Uterus (tissue), 4 donors: Measurements from ENCODE around the gene ABHD6. TPM values are rescaled to one million over a fixed set of nuclear protein-coding genes. Genes with fewer than 3 reads are reported as not detected.

Experiments
- DNase-seq, 2 donors: peaks; one replicate each; pipeline ENCODE4 v3.0.0-alpha.2; 2019 to 2020
- H3K27ac ChIP-seq, 2 donors: fragments of 200-600 bp; sonication (generic); 1 replicate in 1 of 2; 2 replicates in 1 of 2; pipeline ENCODE4 v1.5.1; 2016 to 2018
- H3K27me3 ChIP-seq, 2 donors: fragments of 200-600 bp; sonication (generic); one replicate each; pipeline ENCODE4 v1.5.1; 2018 to 2019; ENCODE audit warnings: control low read depth in 1 of 2
- H3K36me3 ChIP-seq, 2 donors: fragments of 200-600 bp; sonication (generic); one replicate each; pipeline ENCODE4 v1.5.1; 2019; ENCODE audit warnings: control low read depth in 1 of 2
- H3K4me1 ChIP-seq, 2 donors: fragments of 200-600 bp; sonication (generic); one replicate each; pipeline ENCODE4 v1.5.1; 2018 to 2019; ENCODE audit warnings: control low read depth in 1 of 2
- H3K4me3 ChIP-seq, 2 donors: fragments of 200-600 bp; sonication (generic); 1 replicate in 1 of 2; 2 replicates in 1 of 2; pipeline ENCODE4 v1.5.1; 2018 to 2019; ENCODE audit warnings: mild to moderate bottlenecking in 1 of 2
- H3K9me3 ChIP-seq, 2 donors: fragments of 200-600 bp; sonication (generic); one replicate each; pipeline ENCODE4 v1.5.1; 2019; ENCODE audit warnings: control low read depth in 1 of 2
- POLR2A ChIP-seq, 2 donors: fragments of 450-650 bp; IDR thresholded peaks; one replicate each; pipeline ENCODE4 v1.6.1; 2016; ENCODE audit warnings: antibody characterized with exemption in 2 of 2, mild to moderate bottlenecking in 1 of 2, moderate library complexity in 1 of 2
- intact Hi-C: fragments of 100-400 bp; cut with DNase I; formaldehyde crosslinking; loops from one replicate; pipeline ENCODE4 v1.15.1; 2023; ENCODE audit warnings: low total_unique reads
- total RNA-seq, 4 donors: library from RNA; depleted of rRNA in 3 of 4; stranded (reverse); fragments of >200 nt in 3 of 4; gene quantifications; one replicate each; pipeline versions ENCODE4 v1.1.0 to v1.2.4, GENCODE V29; 2014 to 2023
- TF ChIP-seq, protein P1 (sequence below), 4 experiments: fragments of 200-600 bp in 2 of 4; fragments of 450-650 bp in 2 of 4; sonication (generic) in 2 of 4; IDR thresholded peaks; one replicate each; pipeline ENCODE4 v1.5.1; 2016 to 2019; ENCODE audit warnings: antibody characterized with exemption in 4 of 4, mild to moderate bottlenecking in 2 of 4, moderate library complexity in 1 of 4
- donor health status: DM: yes; HTN: yes; CAD: no.

Gene ABHD6
- total RNA-seq, 4 donors from 2014 or later, result 6.7 to 20.6 (median 15.8) TPM

DNA sequence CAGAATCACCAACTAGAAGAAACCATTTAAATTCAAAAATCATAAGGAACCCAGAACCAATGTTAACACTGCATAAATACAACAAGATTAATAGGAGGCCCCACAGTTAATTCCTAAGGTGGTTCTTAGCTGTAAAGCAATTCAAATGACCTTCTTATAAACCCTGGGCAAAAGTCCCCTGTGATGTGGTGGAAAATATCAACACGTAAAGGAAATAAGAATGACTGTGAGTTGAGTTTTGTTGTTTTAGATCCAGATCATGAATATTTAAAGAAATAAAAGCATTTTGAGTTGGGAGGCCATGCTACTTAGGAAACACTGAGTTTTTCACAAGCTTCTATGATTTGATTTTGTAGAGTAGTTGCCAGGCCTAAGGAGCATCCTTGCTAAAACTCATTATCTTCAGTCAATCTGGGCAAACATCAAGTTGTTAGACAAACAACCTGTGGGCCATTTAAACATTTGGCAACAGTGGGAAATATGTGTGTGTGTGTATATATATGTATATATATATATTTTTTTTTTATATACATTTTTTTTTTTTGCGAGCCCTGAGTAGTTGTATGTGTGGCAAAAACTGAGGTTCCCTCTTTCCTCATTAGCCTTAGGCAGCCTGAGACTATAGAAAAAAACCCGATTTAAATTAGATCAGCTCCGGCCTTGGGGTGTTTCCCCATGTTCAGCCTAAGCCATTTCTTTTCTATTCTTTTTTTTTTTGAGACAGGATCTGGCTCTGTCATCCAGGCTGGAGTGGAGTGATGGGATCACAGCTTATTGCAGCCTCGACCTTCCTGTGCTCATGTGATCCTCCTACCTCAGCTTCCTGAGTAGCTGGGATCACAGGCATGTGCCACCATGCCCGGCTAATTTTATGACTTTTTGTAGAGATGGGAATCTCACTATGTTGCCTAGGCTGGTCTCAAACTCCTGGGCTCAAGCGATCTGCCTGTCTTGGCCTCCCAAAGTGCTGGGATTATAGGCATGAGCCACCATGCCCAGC is 87.1 kb downstream of the ABHD6 start:
- no peaks in the 10 kb centered on the region for H3K4me1 ChIP-seq
- no peaks in the 10 kb centered on the region for H3K9me3 ChIP-seq
- no peaks in the 10 kb centered on the region for H3K36me3 ChIP-seq
- peak overlapping the region in 1 of 2 donors; percentile 29 for H3K27ac ChIP-seq
- TF ChIP-seq POLR2A (IDR thresholded peaks at IDR 0.05), result no peak
- TF ChIP-seq, protein P1, sequence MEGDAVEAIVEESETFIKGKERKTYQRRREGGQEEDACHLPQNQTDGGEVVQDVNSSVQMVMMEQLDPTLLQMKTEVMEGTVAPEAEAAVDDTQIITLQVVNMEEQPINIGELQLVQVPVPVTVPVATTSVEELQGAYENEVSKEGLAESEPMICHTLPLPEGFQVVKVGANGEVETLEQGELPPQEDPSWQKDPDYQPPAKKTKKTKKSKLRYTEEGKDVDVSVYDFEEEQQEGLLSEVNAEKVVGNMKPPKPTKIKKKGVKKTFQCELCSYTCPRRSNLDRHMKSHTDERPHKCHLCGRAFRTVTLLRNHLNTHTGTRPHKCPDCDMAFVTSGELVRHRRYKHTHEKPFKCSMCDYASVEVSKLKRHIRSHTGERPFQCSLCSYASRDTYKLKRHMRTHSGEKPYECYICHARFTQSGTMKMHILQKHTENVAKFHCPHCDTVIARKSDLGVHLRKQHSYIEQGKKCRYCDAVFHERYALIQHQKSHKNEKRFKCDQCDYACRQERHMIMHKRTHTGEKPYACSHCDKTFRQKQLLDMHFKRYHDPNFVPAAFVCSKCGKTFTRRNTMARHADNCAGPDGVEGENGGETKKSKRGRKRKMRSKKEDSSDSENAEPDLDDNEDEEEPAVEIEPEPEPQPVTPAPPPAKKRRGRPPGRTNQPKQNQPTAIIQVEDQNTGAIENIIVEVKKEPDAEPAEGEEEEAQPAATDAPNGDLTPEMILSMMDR (IDR thresholded peaks at IDR 0.05), result no peak
- H3K4me3 ChIP-seq, result no peak overlapping the region
- H3K27me3 ChIP-seq, result no peaks in the 10 kb centered on the region
- no peak for DNase-seq
- intact Hi-C loops, result loop anchor here (5.0 to 10.0 kb wide), 2 partner anchors 88 to 310 kb away; no protein-coding TSS in a partner anchor

DNA sequence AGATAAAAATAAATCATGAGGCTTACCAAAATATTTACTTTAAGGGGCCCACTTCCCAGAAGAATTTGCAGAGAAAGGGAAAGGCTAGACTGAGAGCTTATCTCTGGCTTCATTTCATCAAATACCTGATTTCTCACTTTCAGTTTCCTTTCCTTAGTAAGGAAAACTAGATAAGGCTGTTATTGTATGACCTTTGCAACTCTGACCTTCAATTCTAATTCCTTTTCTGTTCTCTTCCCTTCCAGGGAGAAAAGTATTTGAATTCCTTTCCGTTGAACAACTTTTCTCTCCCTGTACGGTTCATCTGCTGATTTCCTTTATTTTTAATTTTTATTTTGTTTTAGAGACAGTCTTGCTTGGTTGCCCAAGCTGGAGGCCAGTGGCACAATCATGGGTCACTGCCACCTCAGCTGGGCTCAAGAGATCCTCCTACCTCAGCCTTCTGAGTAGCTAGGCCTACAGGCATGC is 88.0 kb downstream of the ABHD6 start:
- Histone ChIP-seq H3K9me3 (no peaks in the 10 kb centered on the region), H3K4me1 (no peaks in the 10 kb centered on the region), H3K4me3 (no peak overlapping the region), H3K36me3 (no peaks in the 10 kb centered on the region), H3K27me3 (no peaks in the 10 kb centered on the region), H3K27ac (peak overlapping the region; percentile 27 to 29)
- intact Hi-C loops, result loop anchor here (10.0 kb wide), 1 partner anchor 309 kb away; no protein-coding TSS in a partner anchor
- TF ChIP-seq, protein P1 (IDR thresholded peaks at IDR 0.05), result no peak
- no peak for TF ChIP-seq POLR2A (IDR thresholded peaks at IDR 0.05)
- DNase-seq, result no peak

DNA sequence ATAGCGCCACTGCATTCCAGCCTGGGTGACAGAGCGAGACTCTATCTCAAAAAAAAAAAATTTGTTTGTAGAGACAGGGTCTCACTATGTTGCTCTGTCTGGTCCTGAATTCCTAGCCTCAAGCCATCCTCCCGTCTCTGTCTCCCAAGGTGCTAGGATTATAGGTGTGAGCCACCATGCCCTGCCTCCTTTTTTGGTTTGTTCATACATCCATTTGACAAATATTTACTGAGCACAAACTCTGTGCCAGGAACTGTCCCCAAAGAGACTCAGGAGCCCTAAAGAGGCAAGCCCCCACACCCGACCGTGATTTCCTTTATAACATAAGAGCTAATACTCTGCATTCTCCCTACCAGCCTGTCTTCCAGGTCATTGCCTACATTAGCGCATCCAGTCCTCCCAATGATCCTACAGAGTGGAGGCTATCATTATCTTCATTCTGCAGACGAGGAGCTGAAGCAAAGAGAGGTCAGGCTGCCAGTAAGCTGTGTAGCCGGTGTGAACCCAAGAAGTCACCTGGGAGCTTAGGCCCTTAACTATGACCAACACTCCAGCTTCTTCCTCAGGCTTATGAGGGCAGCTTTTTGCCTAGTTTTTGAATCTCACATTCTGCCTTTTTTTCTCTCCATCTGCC is 88.8 kb downstream of the ABHD6 start:
- H3K36me3 ChIP-seq, result no peaks in the 10 kb centered on the region
- H3K4me3 ChIP-seq, result no peak overlapping the region
- H3K27me3 ChIP-seq, result no peaks in the 10 kb centered on the region
- no peak for DNase-seq
- no peaks in the 10 kb centered on the region for H3K4me1 ChIP-seq
- TF ChIP-seq, protein P1 (IDR thresholded peaks at IDR 0.05), result no peak
- no peak for TF ChIP-seq POLR2A (IDR thresholded peaks at IDR 0.05)
- intact Hi-C loops, result loop anchor here (10.0 kb wide), 1 partner anchor 308 kb away; no protein-coding TSS in a partner anchor
- H3K27ac ChIP-seq, result no peak overlapping the region
- no peaks in the 10 kb centered on the region for H3K9me3 ChIP-seq

DNA sequence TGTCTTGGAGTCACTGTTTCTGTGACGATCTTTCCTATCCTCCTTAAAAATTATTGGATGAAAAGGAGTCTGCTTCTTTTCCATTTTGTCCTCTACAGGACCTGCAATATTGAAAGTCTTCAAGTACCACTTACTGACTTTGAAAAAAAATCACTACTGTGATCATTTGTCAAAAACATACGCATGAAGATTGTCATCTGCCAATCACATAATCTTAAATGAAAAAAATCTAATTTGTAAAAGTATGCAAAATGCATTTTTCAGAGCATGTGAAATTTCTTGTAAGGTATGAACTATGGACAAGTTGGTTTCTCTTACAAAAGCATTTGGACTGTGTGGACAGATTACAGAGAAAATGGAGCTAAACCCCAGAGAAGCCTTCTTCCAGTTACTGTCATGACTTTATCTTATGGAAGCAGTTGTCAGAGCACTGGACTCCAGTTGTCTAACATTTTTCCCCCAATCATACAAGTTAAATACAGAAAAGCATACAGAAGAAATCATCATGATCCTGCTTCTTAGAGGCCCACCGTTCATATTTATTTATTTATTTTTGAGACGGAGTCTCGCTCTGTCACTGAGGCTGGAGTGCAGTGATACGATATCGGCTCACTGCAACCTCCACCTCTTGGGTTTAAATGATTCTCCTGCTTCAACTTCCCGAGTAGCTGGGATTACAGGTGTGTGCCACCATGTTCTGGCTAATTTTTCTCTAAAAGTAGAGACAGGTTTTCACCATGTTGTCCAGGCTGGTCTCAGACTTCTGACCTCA is 91.7 kb downstream of the ABHD6 start:
- Histone ChIP-seq H3K36me3 (no peaks in the 10 kb centered on the region), H3K9me3 (no peaks in the 10 kb centered on the region), H3K27ac (no peak overlapping the region), H3K4me1 (peaks cover 0 to 8% of the 10 kb centered on the region in 2 donors), H3K27me3 (no peaks in the 10 kb centered on the region), H3K4me3 (no peak overlapping the region)
- TF ChIP-seq POLR2A (IDR thresholded peaks at IDR 0.05), result no peak
- intact Hi-C loops, result loop anchor here (10.0 kb wide), 1 partner anchor 305 kb away; no protein-coding TSS in a partner anchor
- no peak for DNase-seq

DNA sequence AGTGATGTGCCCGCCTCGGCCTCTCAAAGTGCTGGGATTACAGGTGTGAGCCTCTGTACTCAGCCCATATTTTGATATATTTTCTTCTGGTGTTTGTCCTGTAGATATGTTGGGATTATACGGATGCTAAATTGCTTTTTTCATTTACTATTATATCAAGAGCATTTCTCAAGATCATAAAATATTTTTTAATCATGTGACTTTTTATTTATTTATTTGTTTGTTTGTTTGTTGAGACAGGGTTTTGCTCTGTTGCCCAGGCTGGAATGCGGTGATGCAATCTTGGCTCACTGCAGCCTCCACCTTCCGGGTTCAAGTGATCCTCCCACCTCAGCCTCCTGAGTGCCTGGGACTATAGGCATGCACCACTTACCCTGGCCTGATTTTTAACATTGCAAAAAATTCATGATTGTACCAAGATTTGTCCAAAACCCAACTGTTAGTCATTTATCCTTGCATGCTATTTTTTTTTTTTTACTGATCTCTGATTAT is 92.4 kb downstream of the ABHD6 start:
- Histone ChIP-seq H3K9me3 (no peaks in the 10 kb centered on the region), H3K27me3 (no peaks in the 10 kb centered on the region), H3K27ac (no peak overlapping the region), H3K4me3 (no peak overlapping the region), H3K4me1 (peaks cover 0 to 8% of the 10 kb centered on the region in 2 donors), H3K36me3 (no peaks in the 10 kb centered on the region)
- no peak for TF ChIP-seq POLR2A (IDR thresholded peaks at IDR 0.05)
- TF ChIP-seq, protein P1 (IDR thresholded peaks at IDR 0.05), result no peak
- no peak for DNase-seq
- intact Hi-C loops, result loop anchor here (5.0 to 10.0 kb wide), 2 partner anchors 162 to 305 kb away; partner anchors contain the start of gene KCTD6
